GM15510 (cell line): ENCODE measurements around the gene APOL5.

ENCODE experiments used
- POLR2A ChIP-seq: IDR thresholded peaks from 3 replicates; pipeline ENCODE4 v1.6.1; 2011; ENCODE audit warnings: borderline replicate concordance; ENCODE audit not compliant: insufficient read length; ENCODE audit errors: extremely low read depth

APOL5 gene

DNA sequence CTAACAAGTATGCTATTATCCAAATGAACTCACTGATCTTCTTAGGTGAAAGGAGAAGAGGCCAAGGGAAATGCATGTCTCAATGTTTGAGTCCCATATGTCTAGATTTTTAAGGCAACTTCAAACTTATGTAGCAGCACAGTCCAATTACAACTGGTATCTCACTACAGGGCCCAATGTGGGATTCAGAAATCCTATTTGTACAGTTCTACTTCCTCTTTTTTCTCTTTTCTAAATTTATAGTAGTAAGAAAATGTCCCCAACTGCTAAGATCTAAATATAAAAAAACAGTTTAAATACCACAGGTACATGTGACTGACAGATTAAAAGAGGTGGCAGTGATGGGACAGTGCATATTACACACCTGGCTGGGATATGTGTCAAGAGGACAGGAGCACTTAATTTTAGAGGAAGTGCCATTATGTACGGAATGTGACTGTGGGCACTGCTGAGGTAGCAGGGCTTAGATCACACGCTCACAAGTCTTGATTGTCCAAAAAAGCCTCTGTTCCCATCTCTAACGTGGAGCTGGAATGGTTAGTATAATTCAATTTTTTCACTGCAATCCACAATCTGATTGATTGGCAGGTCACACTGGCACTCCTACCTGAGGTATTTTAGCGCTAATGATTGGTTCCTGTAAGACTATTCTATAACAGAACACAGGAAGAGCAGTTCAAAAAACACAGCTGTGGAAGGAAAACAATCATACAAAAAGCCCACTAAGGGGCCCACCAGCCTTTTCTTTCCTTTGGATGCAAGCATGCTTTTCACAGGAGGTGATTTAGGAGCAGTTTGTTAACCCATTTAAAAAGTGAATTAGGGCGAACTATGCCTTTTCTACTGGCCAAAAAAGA lies 34.6 kb downstream of the APOL5 start:
- TF ChIP-seq POLR2A, result no peak

DNA sequence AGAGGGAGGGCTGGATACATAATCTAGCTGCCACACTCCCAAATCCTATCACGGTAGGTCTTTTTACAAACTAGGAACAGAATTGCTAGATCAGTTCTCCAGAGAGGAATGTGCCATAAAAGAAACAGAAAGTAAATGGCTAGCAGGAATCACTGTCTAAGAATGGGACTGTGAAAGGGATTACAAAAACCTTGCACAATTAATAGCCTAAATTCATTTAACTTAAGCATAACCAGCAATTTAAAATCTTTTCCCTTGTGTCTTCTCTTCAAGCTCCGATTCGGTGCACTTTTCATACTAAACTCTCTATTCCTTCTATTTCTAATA lies 35.2 kb downstream of the APOL5 start:
- no peak for TF ChIP-seq POLR2A

DNA sequence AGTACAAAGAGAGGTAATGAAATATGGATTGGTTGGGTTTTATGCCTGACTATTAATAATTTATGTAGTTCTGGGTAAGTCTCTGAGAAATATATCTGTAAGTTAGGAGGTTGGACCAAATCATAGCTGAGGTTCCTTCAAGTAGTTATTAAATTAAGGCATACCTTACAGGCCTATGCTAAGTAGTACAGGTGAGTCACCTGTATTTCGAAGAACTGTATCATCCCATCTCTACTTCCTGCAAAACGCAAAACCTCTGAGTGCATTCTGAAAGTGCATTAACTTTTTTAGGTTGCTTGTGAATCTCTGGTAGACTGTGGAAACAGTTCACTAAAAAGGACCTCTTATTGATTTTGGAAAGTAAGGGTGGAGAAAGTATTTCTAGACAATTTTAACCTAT lies 37.1 kb downstream of the APOL5 start:
- TF ChIP-seq POLR2A, result no peak

DNA sequence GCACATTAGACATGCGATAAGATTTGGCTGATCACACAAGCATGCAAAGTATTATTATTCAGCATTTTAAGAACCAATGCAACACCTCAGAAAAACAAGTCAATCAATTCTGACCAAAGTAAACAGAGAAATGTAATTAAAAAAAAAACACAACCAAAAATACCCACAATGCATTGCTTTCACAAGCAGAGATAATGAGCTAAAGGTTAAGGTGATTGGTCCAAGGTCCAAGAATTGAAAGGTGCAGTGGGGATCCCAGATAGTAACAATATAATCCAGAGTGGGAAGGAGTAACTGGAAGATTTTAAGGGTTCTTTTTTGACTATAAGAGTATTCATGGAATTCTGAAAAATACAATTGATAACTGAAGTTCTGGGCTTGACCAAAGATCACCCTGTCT lies 39.0 kb downstream of the APOL5 start:
- no peak for TF ChIP-seq POLR2A

DNA sequence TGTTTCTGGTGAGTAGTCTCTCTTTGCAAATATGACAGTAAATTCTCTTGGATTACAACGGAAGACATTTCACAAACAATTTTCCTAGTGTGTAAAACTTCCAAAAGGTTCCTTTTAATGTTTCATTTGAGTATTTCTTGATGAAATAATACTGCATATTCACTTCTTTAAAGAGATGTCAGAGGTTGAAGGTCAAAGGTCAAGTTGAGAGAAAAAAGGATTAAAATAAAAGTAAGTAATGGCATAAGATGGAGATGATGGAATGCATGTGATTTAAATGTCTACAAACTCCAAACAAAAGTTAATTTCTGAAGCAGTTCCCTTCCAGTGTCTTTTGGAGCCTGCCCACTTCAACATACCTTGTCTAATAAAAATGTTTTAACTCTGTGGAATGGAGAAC lies 40.7 kb downstream of the APOL5 start:
- no peak for TF ChIP-seq POLR2A

DNA sequence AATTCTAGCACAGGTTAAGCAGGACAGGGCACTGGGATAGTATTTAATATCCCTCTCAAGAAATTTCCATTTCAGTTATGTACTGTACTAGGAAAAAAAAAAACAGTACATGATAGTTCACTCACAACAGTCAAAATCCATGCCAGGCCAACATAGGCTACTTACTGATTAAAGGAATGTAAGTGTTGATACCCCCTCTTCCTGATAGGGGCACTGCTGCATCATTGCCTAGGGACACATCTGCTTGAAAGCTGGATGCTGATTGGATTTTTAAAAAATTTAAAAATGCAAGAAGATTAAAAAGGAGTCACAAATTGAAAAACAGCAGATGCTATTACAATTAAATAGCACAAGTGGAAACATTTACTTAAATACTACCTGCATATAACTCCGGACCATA lies 43.4 kb downstream of the APOL5 start:
- TF ChIP-seq POLR2A, result no peak

DNA sequence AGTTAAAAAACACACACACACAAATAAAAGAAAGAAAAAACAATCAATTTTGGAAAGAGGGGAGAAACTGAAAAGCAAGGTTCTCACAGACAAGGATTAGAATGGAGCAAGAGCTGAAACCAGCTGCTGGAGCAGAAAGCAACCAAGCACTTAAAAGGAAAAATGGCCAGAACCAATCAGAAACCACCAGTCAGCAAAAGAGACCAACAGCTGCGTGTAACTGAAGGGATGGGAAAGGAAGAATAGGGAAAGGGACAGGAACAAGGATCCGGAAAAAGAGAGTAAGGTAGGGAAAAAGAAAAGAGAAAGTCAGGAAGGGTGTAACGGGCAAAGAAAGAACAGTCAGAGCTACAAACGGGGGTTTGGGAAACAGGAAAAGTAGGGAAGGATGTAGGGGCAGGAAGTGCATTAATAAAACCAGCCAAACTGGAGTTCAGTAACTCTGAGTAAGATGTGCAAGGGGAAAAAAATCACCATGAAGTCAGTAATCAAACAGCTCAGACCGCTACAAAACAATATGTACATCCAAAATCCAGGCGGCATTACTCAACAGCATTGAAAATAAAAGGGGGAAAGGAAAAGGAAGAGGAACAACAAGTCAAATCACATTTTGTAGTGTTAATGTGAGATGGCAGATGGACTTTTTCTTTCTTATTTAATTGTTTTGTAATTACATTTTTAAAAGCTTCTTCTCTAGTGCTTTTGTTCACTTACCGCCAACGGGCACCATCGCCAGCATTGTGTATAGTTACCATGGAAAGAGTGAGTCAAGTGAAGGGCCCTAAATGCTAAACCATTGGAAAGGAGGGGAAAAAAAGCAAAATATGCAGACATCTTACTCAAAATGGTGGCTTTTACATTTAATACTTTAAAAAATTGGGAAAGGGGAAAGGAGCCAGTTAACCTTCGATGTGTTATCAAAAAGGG lies 49.2 kb downstream of the APOL5 start:
- no peak for TF ChIP-seq POLR2A

DNA sequence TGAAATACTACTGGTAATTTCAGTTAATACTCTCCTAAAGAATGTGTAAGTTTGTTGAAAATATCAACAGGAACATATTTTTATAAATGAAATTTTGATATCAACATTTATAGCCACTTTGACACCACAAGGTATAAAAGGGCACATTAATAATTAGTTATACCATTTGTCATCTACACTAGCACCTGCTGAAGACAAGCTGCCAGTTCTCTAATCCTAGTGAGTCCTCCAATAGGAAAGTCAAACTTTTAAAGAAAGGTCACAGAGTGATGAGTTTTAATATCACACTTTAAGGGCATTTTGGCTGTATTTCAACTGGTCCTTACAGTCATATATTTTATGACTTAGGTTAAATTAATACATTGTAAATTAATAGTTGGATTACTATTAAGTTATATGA lies 52.3 kb downstream of the APOL5 start:
- no peak for TF ChIP-seq POLR2A

DNA sequence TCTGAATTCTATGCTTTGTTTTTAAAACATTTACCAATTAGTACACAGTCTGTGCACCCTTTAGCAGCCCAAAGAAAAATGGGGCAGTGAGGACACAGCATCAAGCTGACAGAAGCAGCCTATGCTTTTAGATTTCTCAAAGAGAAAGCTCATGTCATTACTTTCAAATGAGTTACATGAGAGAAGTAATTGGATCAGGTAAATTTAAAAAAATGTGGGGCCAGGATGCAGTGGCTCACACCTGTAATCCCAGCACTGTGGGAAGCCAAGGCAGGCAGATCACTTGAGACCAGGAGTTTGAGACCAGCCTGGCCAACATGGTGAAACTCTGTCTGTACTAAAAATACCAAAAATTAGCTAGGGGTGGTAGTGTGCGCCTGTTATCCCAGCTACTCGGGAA lies 57.7 kb downstream of the APOL5 start:
- TF ChIP-seq POLR2A, result no peak

DNA sequence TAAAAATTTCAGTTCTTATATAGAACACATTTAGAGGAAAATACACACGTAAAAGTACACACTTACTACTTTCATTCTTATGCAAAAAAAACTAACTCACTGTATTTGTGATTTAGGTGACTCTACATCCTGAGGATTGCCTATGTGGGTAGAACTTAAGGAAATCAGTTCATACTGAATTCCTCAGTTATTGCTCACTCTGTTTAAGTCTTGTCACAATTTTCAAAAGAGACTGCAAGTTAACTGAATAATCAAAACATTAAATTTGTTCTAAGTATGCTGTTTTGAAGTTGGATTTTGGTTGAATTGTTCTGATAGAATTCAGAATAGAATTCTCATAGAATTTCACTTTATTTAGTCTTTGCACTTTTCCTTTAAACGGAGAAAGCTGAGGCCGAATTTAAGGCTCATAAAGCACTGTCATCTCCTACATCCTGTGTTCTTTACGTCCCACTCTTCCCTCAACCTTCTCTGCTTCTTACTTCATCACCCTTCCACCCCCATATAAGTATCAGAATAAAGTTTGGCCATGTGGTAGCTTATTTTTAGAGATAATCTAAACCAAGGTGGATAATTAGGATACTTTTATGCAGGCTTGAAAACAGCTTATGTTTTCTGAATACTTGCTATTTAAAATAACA lies 59.8 kb downstream of the APOL5 start:
- TF ChIP-seq POLR2A, result no peak
